Stimulated activated CD8-positive, alpha-beta memory T cell treated with anti-CD3 and anti-CD28 coated beads, Interleukin-15, amount 100 ng/mL, for 4 hours (primary cell): ENCODE results near the gene PPP1R3A.

ENCODE experiments used
- DNase-seq, 2 donors: peaks; one replicate each; pipeline ENCODE4 v3.0.0-alpha.2; 2020; ENCODE audit warnings: low read depth in 2 of 2

The PPP1R3A gene

GRCh38 chr7:113878394-113878992 is 40.3 kb downstream of the PPP1R3A start:
- no peak for DNase-seq

GRCh38 chr7:113875224-113875623 is 43.6 kb downstream of the PPP1R3A start:
- DNase-seq: no peak

- DNase-seq: no peak
Observed at GRCh38 chr7:113873554-113874151, 45.2 kb downstream of the PPP1R3A start.

- DNase-seq: no peak
Observed at GRCh38 chr7:113872981-113873380, 45.8 kb downstream of the PPP1R3A start.

GRCh38 chr7:113867325-113867724 is 51.5 kb downstream of the PPP1R3A start:
- DNase-seq: no peak

- no peak for DNase-seq
Observed at GRCh38 chr7:113856010-113856409, 62.8 kb downstream of the PPP1R3A start.

GRCh38 chr7:113840954-113841353 is 77.9 kb downstream of the PPP1R3A start:
- DNase-seq: no peak

- no peak for DNase-seq
Observed at GRCh38 chr7:113835367-113835766, 83.4 kb downstream of the PPP1R3A start.

GRCh38 chr7:113832196-113832745 is 86.5 kb downstream of the PPP1R3A start:
- DNase-seq: no peak

- DNase-seq: no peak
Observed at GRCh38 chr7:113831556-113831955, 87.3 kb downstream of the PPP1R3A start.

GRCh38 chr7:113828581-113828980 is 90.2 kb downstream of the PPP1R3A start:
- no peak for DNase-seq
